ENCODE results near the gene SMIM8.
"Not testable (repeated sequence)": the region's sequence is repeated elsewhere in the genome, so short reads cannot be mapped to it uniquely, and the experiment has no call there.

Gene SMIM8

GRCh38 chr6:87312860-87313259 lies 9.5 kb upstream of the SMIM8 start:
- Mint-ChIP-seq H3K27ac (no peak overlapping the region), H3K36me3 (no peaks in the 10 kb centered on the region), H3K4me1 (no peaks in the 10 kb centered on the region), H3K9me3 (no peaks in the 10 kb centered on the region), H3K4me3 (no peak overlapping the region), H3K27me3 (peaks cover 32% of the 10 kb centered on the region)
- no peak for DNase-seq
- CTCF ChIA-PET: no interaction called here

GRCh38 chr6:87315071-87315470 lies 7.3 kb upstream of the SMIM8 start:
- H3K36me3 Mint-ChIP-seq: no peaks in the 10 kb centered on the region
- DNase-seq: no peak
- CTCF ChIA-PET: no interaction called here
- H3K4me3 Mint-ChIP-seq: no peak overlapping the region
- no peaks in the 10 kb centered on the region for H3K4me1 Mint-ChIP-seq
- H3K9me3 Mint-ChIP-seq: no peaks in the 10 kb centered on the region
- no peak overlapping the region for H3K27ac Mint-ChIP-seq
- H3K27me3 Mint-ChIP-seq: peaks cover 22% of the 10 kb centered on the region

- Mint-ChIP-seq H3K9me3 (peaks cover 3% of the 10 kb centered on the region), H3K27me3 (peaks cover 17% of the 10 kb centered on the region), H3K27ac (no peak overlapping the region), H3K4me1 (peaks cover 23% of the 10 kb centered on the region), H3K36me3 (no peaks in the 10 kb centered on the region), H3K4me3 (no peak overlapping the region)
- DNase-seq: no peak
- CTCF ChIA-PET: no interaction called here
Observed at GRCh38 chr6:87319271-87319987, 3.0 kb upstream of the SMIM8 start.

- CTCF ChIA-PET, H3K9me3 Mint-ChIP-seq: not testable (repeated sequence)
- H3K4me1 Mint-ChIP-seq: peaks cover 26% of the 10 kb centered on the region
Observed at GRCh38 chr6:87323880-87324279, 1.5 kb downstream of the SMIM8 start.

GRCh38 chr6:87330961-87331360 lies 8.6 kb downstream of the SMIM8 start:
- CTCF ChIA-PET: no interaction called here
- H3K27me3 Mint-ChIP-seq: no peaks in the 10 kb centered on the region
- DNase-seq: no peak
- peaks cover 21% of the 10 kb centered on the region for H3K4me1 Mint-ChIP-seq
- peaks cover 23% of the 10 kb centered on the region for H3K36me3 Mint-ChIP-seq
- H3K27ac Mint-ChIP-seq: no peak overlapping the region
- H3K9me3 Mint-ChIP-seq: peaks cover 15% of the 10 kb centered on the region
- no peak overlapping the region for H3K4me3 Mint-ChIP-seq

More at GRCh38 chr6:87323880-87324279, 1.5 kb downstream of the SMIM8 start:
- H3K36me3 Mint-ChIP-seq, H3K27ac Mint-ChIP-seq, H3K27me3 Mint-ChIP-seq, DNase-seq: not testable (repeated sequence)
- peak overlapping the region; percentile 99 for H3K4me3 Mint-ChIP-seq

GRCh38 chr6:87333033-87333432 lies 10.6 kb downstream of the SMIM8 start:
- H3K27me3 Mint-ChIP-seq: no peaks in the 10 kb centered on the region
- H3K4me3 Mint-ChIP-seq: no peak overlapping the region
- DNase-seq: no peak
- peaks cover 18% of the 10 kb centered on the region for H3K36me3 Mint-ChIP-seq
- H3K4me1 Mint-ChIP-seq: peaks cover 21% of the 10 kb centered on the region
- H3K27ac Mint-ChIP-seq: no peak overlapping the region
- CTCF ChIA-PET: no interaction called here
- peaks cover 11% of the 10 kb centered on the region for H3K9me3 Mint-ChIP-seq

GRCh38 chr6:87333591-87334181 lies 11.3 kb downstream of the SMIM8 start:
- peak; percentile 38 for DNase-seq
- H3K36me3 Mint-ChIP-seq: peaks cover 18% of the 10 kb centered on the region
- H3K27me3 Mint-ChIP-seq: no peaks in the 10 kb centered on the region
- peak overlapping the region; percentile 69 for H3K27ac Mint-ChIP-seq
- peaks cover 11% of the 10 kb centered on the region for H3K9me3 Mint-ChIP-seq
- H3K4me1 Mint-ChIP-seq: peaks cover 21% of the 10 kb centered on the region
- CTCF ChIA-PET: no interaction called here
- no peak overlapping the region for H3K4me3 Mint-ChIP-seq

- Mint-ChIP-seq H3K4me3 (no peak overlapping the region), H3K36me3 (peaks cover 13% of the 10 kb centered on the region), H3K27ac (no peak overlapping the region), H3K27me3 (no peaks in the 10 kb centered on the region), H3K9me3 (peaks cover 11% of the 10 kb centered on the region), H3K4me1 (peaks cover 21% of the 10 kb centered on the region)
- CTCF ChIA-PET: no interaction called here
- no peak for DNase-seq
Observed at GRCh38 chr6:87334683-87335082, 12.3 kb downstream of the SMIM8 start.

GRCh38 chr6:87336367-87336766 lies 14.0 kb downstream of the SMIM8 start:
- no peak for DNase-seq
- no peaks in the 10 kb centered on the region for H3K27me3 Mint-ChIP-seq
- CTCF ChIA-PET: interaction anchor here (0.6 kb wide), 1 partner anchor 794 kb away, joined by 3 read pairs; no protein-coding TSS in a partner anchor
- no peak overlapping the region for H3K4me3 Mint-ChIP-seq
- peaks cover 13% of the 10 kb centered on the region for H3K36me3 Mint-ChIP-seq
- H3K4me1 Mint-ChIP-seq: peaks cover 21% of the 10 kb centered on the region
- H3K9me3 Mint-ChIP-seq: peaks cover 11% of the 10 kb centered on the region
- no peak overlapping the region for H3K27ac Mint-ChIP-seq

- CTCF ChIA-PET: no interaction called here
Observed at GRCh38 chr6:87340230-87340629, 17.8 kb downstream of the SMIM8 start.

GRCh38 chr6:87341158-87341557 lies 18.8 kb downstream of the SMIM8 start:
- no peaks in the 10 kb centered on the region for H3K9me3 Mint-ChIP-seq
- H3K4me3 Mint-ChIP-seq: no peak overlapping the region
- no peaks in the 10 kb centered on the region for H3K27me3 Mint-ChIP-seq
- CTCF ChIA-PET: no interaction called here
- DNase-seq: no peak
- H3K27ac Mint-ChIP-seq: no peak overlapping the region
- H3K4me1 Mint-ChIP-seq: no peaks in the 10 kb centered on the region
- peaks cover 4% of the 10 kb centered on the region for H3K36me3 Mint-ChIP-seq

More at GRCh38 chr6:87340230-87340629, 17.8 kb downstream of the SMIM8 start:
- Mint-ChIP-seq H3K36me3 (peaks cover 4% of the 10 kb centered on the region), H3K9me3 (no peaks in the 10 kb centered on the region), H3K4me1 (no peaks in the 10 kb centered on the region), H3K4me3 (no peak overlapping the region), H3K27ac (no peak overlapping the region), H3K27me3 (no peaks in the 10 kb centered on the region)
- DNase-seq: no peak

GRCh38 chr6:87341899-87342298 lies 19.5 kb downstream of the SMIM8 start:
- no peak for DNase-seq
- no peak overlapping the region for H3K4me3 Mint-ChIP-seq
- CTCF ChIA-PET: no interaction called here
- no peaks in the 10 kb centered on the region for H3K4me1 Mint-ChIP-seq
- peaks cover 4% of the 10 kb centered on the region for H3K36me3 Mint-ChIP-seq
- H3K27ac Mint-ChIP-seq: no peak overlapping the region
- H3K27me3 Mint-ChIP-seq: no peaks in the 10 kb centered on the region
- H3K9me3 Mint-ChIP-seq: no peaks in the 10 kb centered on the region

GRCh38 chr6:87342829-87343228 lies 20.4 kb downstream of the SMIM8 start:
- Mint-ChIP-seq H3K4me3 (no peak overlapping the region), H3K27me3 (no peaks in the 10 kb centered on the region), H3K27ac (no peak overlapping the region), H3K4me1 (no peaks in the 10 kb centered on the region), H3K36me3 (peaks cover 4% of the 10 kb centered on the region), H3K9me3 (no peaks in the 10 kb centered on the region)
- CTCF ChIA-PET: no interaction called here
- DNase-seq: no peak

GRCh38 chr6:87344731-87345130 lies 22.3 kb downstream of the SMIM8 start, which contains the start of gene C6orf163:
TSS of gene C6orf163 (plus strand) at chr6:87344813. CDS start at chr6:87345100, 287 bp downstream.
- no peaks in the 10 kb centered on the region for H3K9me3 Mint-ChIP-seq
- H3K27ac Mint-ChIP-seq: no peak within 1 kb of the TSS
- no peaks in the 10 kb centered on the region for H3K27me3 Mint-ChIP-seq
- no peak within 1 kb of the TSS for H3K4me3 Mint-ChIP-seq
- CTCF ChIA-PET: no interaction called here
- DNase-seq: no peak
- H3K36me3 Mint-ChIP-seq: peaks cover 4% of the 10 kb centered on the region
- no peaks in the 10 kb centered on the region for H3K4me1 Mint-ChIP-seq

- Mint-ChIP-seq H3K27me3 (no peaks in the 10 kb centered on the region), H3K4me3 (no peak overlapping the region), H3K9me3 (no peaks in the 10 kb centered on the region), H3K4me1 (no peaks in the 10 kb centered on the region), H3K36me3 (peaks cover 2% of the 10 kb centered on the region), H3K27ac (no peak overlapping the region)
- CTCF ChIA-PET: no interaction called here
- DNase-seq: no peak
Observed at GRCh38 chr6:87346700-87347099, 24.3 kb downstream of the SMIM8 start.

All from activated naive CD4-positive, alpha-beta T cell treated with anti-CD3 and anti-CD28 coated beads, Interleukin-2, amount 10 ng/mL, durations not matched to agents 7 days and 5 days (primary cell).